ENCODE measurements around the gene SKOR1. TPM values are rescaled to one million over a fixed set of nuclear protein-coding genes. Genes with fewer than 3 reads are reported as not detected.

The SKOR1 gene
- total RNA-seq, 4 donors from 2014 or later: 0.49 to 1.2 (median 0.85) TPM

DNA sequence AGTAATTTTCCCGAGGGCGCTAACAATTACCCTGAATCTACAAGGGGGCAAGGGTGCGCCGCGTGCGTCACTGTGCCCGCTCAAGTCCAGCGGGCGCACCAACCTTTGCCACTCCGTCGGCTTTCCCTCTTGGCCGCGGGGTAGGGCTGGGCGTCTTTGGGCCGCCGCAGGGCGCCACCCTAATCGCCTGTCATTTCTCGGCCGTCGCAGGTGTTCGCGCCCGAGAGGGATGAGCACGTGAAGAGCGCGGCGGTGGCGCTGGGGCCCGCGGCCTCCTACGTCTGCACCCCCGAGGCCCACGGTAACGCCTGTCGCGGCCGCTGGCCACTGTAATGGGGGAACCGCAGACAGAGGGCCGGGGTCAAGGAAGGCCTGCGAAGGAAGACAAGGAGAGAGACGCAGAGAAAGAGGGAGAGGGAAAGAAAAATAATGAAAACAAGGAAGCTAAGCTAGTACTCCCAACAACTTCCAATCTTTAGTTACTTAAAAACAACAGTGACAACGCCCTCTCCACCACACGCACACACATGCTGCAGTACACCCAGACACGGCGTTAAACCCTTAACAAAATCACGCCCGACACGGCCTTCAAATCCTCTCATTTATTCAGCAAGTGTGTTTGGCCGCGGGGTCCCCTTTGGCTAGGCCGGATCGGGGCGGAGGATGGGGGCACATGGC is 3.8 kb downstream of the SKOR1 start:
- Histone ChIP-seq H3K4me1 (peaks cover 39 to 71% of the 10 kb centered on the region in 2 donors), H3K4me3 (replicated peaks in 1 of 3) (no peak overlapping the region)

DNA sequence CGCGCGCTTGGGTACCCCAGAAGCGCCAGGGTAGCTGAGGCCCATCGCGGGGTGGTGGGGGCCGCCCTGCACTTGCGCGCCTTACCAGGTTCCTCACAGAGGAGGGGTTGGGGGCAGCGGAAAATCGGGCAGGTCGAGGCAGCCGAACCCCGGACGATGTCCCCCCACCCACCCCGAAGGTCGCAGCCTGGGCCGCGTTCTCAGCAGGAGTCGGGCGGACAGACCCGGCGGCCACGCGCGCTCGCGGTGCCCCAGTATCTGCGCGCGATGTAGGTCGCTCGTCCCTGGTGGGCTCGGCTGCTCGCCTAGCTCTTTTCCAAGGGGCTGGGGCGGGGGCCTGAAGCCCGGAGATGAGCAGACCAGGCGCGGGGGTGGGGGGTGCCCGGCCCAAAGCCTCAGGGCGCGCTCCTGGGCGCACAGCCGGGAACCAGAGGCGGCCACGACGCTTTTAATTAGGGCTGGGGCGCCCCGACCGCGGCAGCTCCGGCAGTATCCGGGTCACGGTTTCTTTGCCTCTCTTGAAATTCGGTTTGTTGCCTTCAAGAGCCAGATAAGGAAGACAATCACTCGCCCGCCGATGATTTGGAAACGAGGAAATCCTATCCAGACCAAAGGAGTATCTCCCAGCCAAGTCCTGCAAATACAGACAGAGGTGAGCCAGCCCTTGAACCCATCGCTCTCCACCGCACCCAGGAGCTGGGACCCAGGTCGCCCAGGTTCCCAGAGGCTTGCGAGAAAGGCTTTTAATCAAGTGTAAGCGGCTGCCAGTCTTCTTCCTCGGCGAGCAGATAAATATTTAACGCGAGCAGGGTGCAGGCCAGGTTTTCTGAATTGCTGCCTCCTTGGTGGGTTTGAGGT is 4.6 kb downstream of the SKOR1 start:
- intact Hi-C loops (cut with DNase I): no loop called here
- Histone ChIP-seq H3K4me1 (peaks cover 45 to 75% of the 10 kb centered on the region in 2 donors), H3K27ac (no peak overlapping the region), H3K27me3 (peaks cover 57% of the 10 kb centered on the region), H3K36me3 (no peaks in the 10 kb centered on the region), H3K9me3 (no peaks in the 10 kb centered on the region), H3K4me3 (replicated peaks in 1 of 3) (no peak overlapping the region)
- TF ChIP-seq, protein P1, sequence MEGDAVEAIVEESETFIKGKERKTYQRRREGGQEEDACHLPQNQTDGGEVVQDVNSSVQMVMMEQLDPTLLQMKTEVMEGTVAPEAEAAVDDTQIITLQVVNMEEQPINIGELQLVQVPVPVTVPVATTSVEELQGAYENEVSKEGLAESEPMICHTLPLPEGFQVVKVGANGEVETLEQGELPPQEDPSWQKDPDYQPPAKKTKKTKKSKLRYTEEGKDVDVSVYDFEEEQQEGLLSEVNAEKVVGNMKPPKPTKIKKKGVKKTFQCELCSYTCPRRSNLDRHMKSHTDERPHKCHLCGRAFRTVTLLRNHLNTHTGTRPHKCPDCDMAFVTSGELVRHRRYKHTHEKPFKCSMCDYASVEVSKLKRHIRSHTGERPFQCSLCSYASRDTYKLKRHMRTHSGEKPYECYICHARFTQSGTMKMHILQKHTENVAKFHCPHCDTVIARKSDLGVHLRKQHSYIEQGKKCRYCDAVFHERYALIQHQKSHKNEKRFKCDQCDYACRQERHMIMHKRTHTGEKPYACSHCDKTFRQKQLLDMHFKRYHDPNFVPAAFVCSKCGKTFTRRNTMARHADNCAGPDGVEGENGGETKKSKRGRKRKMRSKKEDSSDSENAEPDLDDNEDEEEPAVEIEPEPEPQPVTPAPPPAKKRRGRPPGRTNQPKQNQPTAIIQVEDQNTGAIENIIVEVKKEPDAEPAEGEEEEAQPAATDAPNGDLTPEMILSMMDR (IDR thresholded peaks at IDR 0.05): no peak
- no peak for TF ChIP-seq POLR2A (IDR thresholded peaks at IDR 0.05)
- 15 to 32% methylated on average over 15 to 26 of the region's 68 CpGs for WGBS, 2 donors
- no peak for DNase-seq

More for the DNA sequence above, 3.8 kb downstream of the SKOR1 start:
- intact Hi-C loops (cut with DNase I): no loop called here
- TF ChIP-seq, protein P1 (IDR thresholded peaks at IDR 0.05): no peak
- no peak for TF ChIP-seq POLR2A (IDR thresholded peaks at IDR 0.05)
- no peaks in the 10 kb centered on the region for H3K36me3 ChIP-seq
- no peak overlapping the region for H3K27ac ChIP-seq
- no peaks in the 10 kb centered on the region for H3K9me3 ChIP-seq
- H3K27me3 ChIP-seq: peaks cover 57% of the 10 kb centered on the region
- WGBS, 2 donors: 6 to 7% methylated on average over 36 to 46 of the region's 54 CpGs
- DNase-seq: no peak

DNA sequence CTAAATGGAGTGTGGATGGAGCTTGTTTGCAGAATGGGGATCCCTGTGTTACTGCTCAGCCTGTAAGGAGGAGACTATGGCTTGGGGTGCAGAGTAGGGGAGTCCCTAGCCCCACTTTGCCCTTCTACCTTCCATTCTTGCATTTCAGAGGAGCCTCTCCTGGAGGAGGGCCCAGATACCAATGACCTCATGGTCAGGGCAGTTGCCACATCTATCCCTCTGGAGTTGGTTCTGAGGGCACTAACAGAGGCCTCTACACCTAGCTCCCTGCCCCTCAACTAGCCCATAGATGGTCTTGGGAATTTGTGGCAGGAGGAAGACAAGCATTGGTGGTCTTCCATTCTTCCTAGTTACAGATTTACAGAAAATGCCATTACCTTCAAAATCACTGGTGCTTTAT is 6.1 kb downstream of the SKOR1 start:
- Histone ChIP-seq H3K9me3 (no peaks in the 10 kb centered on the region), H3K4me3 (replicated peaks in 1 of 3) (no peak overlapping the region), H3K27me3 (peaks cover 45% of the 10 kb centered on the region), H3K36me3 (no peaks in the 10 kb centered on the region), H3K4me1 (peaks cover 46 to 74% of the 10 kb centered on the region in 2 donors), H3K27ac (no peak overlapping the region)
- TF ChIP-seq, protein P1 (IDR thresholded peaks at IDR 0.05): no peak
- TF ChIP-seq POLR2A (IDR thresholded peaks at IDR 0.05): no peak
- DNase-seq: no peak
- intact Hi-C loops (cut with DNase I): no loop called here

DNA sequence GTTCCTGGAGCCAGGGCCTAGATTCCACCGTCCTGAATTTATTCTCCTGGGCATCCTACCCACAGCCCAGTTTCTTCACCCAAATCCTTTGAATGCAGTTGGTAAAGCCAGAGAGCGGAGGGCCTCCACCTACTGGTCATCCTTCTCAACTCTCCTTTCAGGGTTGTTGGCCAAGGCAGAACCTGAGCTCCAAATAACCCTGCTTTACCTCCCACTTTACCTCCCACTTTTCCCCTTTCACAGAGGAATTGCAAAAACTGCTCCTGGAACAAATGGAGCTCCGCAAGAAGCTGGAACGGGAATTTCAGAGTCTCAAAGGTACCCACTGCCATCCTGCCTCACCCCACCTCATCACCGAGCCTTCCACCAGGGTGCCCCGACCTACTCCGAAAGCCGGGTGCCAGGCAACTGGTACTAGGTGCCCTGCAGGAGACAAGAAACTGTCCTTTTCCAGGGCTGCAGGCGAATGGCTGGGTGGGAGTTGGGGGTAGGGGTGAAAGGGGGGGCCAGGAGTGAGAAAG is 6.8 kb downstream of the SKOR1 start:
- Histone ChIP-seq H3K9me3 (no peaks in the 10 kb centered on the region), H3K27ac (no peak overlapping the region), H3K36me3 (no peaks in the 10 kb centered on the region), H3K4me1 (peaks cover 46 to 71% of the 10 kb centered on the region in 2 donors), H3K4me3 (replicated peaks in 1 of 3) (no peak overlapping the region), H3K27me3 (peaks cover 45% of the 10 kb centered on the region)
- intact Hi-C loops (cut with DNase I): no loop called here
- no peak for TF ChIP-seq POLR2A (IDR thresholded peaks at IDR 0.05)
- TF ChIP-seq, protein P1 (IDR thresholded peaks at IDR 0.05): peak in 3 of 6 experiments; percentile 7 to 42 (median 26)
- peak in 1 of 2 donors; percentile 33 for DNase-seq
- WGBS, 2 donors: 26 to 29% methylated on average over 9 of the region's 9 CpGs

Data from thyroid gland (tissue), 4 donors.